HepG2 (cell line): ENCODE data around the gene GABRR2. TPM values are rescaled to one million over a fixed set of nuclear protein-coding genes. Genes with fewer than 3 reads are reported as not detected.

Experiments used
- ATAC-seq: fragments of 200-7000 bp; cut with Tn5 transposase; 3 replicates; pipeline ENCODE4 v1.9.1; 2020; ENCODE audit warnings: mild to moderate bottlenecking, moderate library complexity
- BruUV-seq: library from RNA; stranded (reverse); fragments of 400-500 nt; replicated peaks from 2 replicates; lab custom pipeline; 2021; lab: Mats Ljungman, UMichigan
- CTCF ChIA-PET: fragments of 300-600 bp; formaldehyde crosslinking; extraction: SDS; loops from one replicate; lab custom pipeline; 2021; ENCODE audit warnings: low total read pairs, inconsistent platforms, low intra/inter-chr PET ratio; lab: Yijun Ruan, JAX
- POLR2A ChIA-PET: fragments of 350-600 bp; sonication (Branson Sonifier 250); formaldehyde crosslinking; loops from one replicate; lab custom pipeline; 2020; ENCODE audit warnings: antibody characterized with exemption, inconsistent platforms; lab: Yijun Ruan, JAX
- DNase-seq: peaks from one replicate; pipeline ENCODE4 v3.0.0-alpha.2; 2015; ENCODE audit warnings: low spot score
- FAIRE-seq: peaks from 3 replicates; lab custom pipeline; 2011; peaks lifted over from hg19 to GRCh38; lab: Jason Lieb, UNC
- H2AFZ ChIP-seq: one replicate; pipeline ENCODE4 v1.6.1; 2011; ENCODE audit warnings: low read length, inconsistent platforms
- H3K27ac ChIP-seq: fragments of 300-600 bp; 3 replicates; pipeline ENCODE4 v1.8.0; 2011; ENCODE audit warnings: mixed run types, mild to moderate bottlenecking, mixed read lengths, low read length, inconsistent platforms; ENCODE audit not compliant: insufficient read depth; ENCODE audit errors: extremely low read length
- H3K27me3 ChIP-seq, 2 experiments: fragments of 200-600 bp in 1 of 2; 2 replicates in 1 of 2; 3 replicates in 1 of 2; pipeline versions ENCODE4 v1.6.0 to v1.8.0; 2011; ENCODE audit warnings: low read length in 2 of 2, mild to moderate bottlenecking in 2 of 2, moderate library complexity in 2 of 2, inconsistent platforms in 1 of 2; ENCODE audit not compliant: insufficient read depth in 2 of 2, control insufficient read depth in 1 of 2
- H3K36me3 ChIP-seq, 2 experiments: fragments of 200-600 bp in 1 of 2; replicated peaks in 1 of 2; 2 replicates in 1 of 2; 3 replicates in 1 of 2; pipeline versions ENCODE4 v1.5.1 to v1.8.0; 2011; ENCODE audit warnings: low read length in 2 of 2, inconsistent platforms in 1 of 2; ENCODE audit not compliant: insufficient read depth in 2 of 2, control insufficient read depth in 1 of 2
- H3K4me1 ChIP-seq: 2 replicates; pipeline ENCODE4 v1.5.1; 2012; ENCODE audit warnings: low read length, inconsistent platforms; ENCODE audit not compliant: insufficient read depth
- H3K4me2 ChIP-seq: 2 replicates; pipeline ENCODE4 v1.6.0; 2011; ENCODE audit warnings: low read depth, low read length, inconsistent platforms
- H3K4me3 ChIP-seq, 3 experiments: fragments of 200-600 bp in 1 of 3; sonication (generic), shearing (Covaris generic) in 1 of 3; replicated peaks in 1 of 3; 2 replicates each; pipeline ENCODE4 v1.5.1; 2011 to 2016; ENCODE audit warnings: low read length in 3 of 3, inconsistent platforms in 2 of 3, low read depth in 2 of 3, mild to moderate bottlenecking in 2 of 3, control low read depth in 1 of 3, mixed read lengths in 1 of 3; ENCODE audit not compliant: insufficient read depth in 1 of 3
- H3K79me2 ChIP-seq: one replicate; pipeline ENCODE4 v1.6.1; 2011; ENCODE audit warnings: low read length, inconsistent platforms; ENCODE audit not compliant: insufficient read depth
- H3K9ac ChIP-seq: 2 replicates; pipeline ENCODE4 v1.6.0; 2011; ENCODE audit warnings: mild to moderate bottlenecking, low read depth, low read length, inconsistent platforms; ENCODE audit not compliant: insufficient read depth
- H3K9me3 ChIP-seq: 2 replicates; pipeline ENCODE4 v1.5.1; 2012; ENCODE audit warnings: mild to moderate bottlenecking, low read length
- H4K20me1 ChIP-seq: 2 replicates; pipeline ENCODE4 v1.6.0; 2011; ENCODE audit warnings: inconsistent platforms, mild to moderate bottlenecking, low read length, moderate library complexity; ENCODE audit not compliant: insufficient read depth
- SMC3 ChIP-seq: IDR thresholded peaks from 2 replicates; pipeline ENCODE4 v1.6.1; 2011; ENCODE audit warnings: low read length, improper control_type of control experiment
- ZMYM2 ChIP-seq: sonication (generic); formaldehyde crosslinking; IDR thresholded peaks from 2 replicates; pipeline ENCODE4 v1.8.0; 2022; ENCODE audit warnings: mild to moderate bottlenecking, missing genetic modification reagents
- WGBS: methylation state at CpG from one replicate; pipeline ENCODE4 v1.1.6; 2017; ENCODE audit warnings: low lambda C conversion rate; 5-methylcytosine and 5-hydroxymethylcytosine counted together
- in situ Hi-C: cut with HindIII; loops from 2 replicates; pipeline ENCODE4 v1.10.0; 2017; ENCODE audit warnings: low pct_unique_long_range_greater_than_20kb; ENCODE audit not compliant: extremely low pct_ligation_motif_present
- intact Hi-C: fragments of 100-400 bp; cut with micrococcal nuclease; formaldehyde crosslinking; loops from one replicate; pipeline ENCODE4 v1.10.0; 2022; ENCODE audit not compliant: unreplicated experiment
- polyA plus RNA-seq, 8 experiments: library from polyadenylated mRNA; depleted of rRNA in 3 of 8; stranded (reverse) in 7 of 8; unstranded in 1 of 8; fragments of >200 nt; fragmentation: Illumina TruSeq in 4 of 8; extraction: Trizol in 4 of 8; gene quantifications; 2 replicates each; pipeline versions ENCODE4 v1.2.1 to v1.2.3, GENCODE V29; 2011 to 2016; ENCODE audit warnings: low read depth in 4 of 8, missing spikeins in 1 of 8, mixed read lengths in 1 of 8; ENCODE audit not compliant: insufficient read depth in 1 of 8
- total RNA-seq, 5 experiments: library from RNA; depleted of rRNA; stranded (reverse); fragments of >200 nt; fragmentation: Illumina TruSeq; extraction: Trizol; gene quantifications; 2 replicates each; pipeline ENCODE4 v1.2.3, GENCODE V29; 2016; ENCODE audit warnings: low read depth in 1 of 5

Gene GABRR2
- total and polyA plus RNA-seq, 2 of the 13 experiments (the other 11 are each of a cell fraction or from before 2014, with no cell fraction given), result 0.13 TPM; not detected in 1

GRCh38 chr6:89251170-89251569 lies 63.9 kb downstream of the GABRR2 start:
- in situ Hi-C loops, result no loop called here
- 60% methylated on average over 1 of the region's 2 CpGs for WGBS
- Histone ChIP-seq H3K9me3 (no peaks in the 10 kb centered on the region), H3K36me3 (no peaks in the 10 kb centered on the region), H3K79me2 (no peaks in the 10 kb centered on the region), H3K27ac (no peak overlapping the region), H3K9ac (no peak overlapping the region), H2AFZ (no peak overlapping the region), H3K27me3 (peaks cover 0 to 4% of the 10 kb centered on the region in 2 experiments; a peak in 1 of 5 replicates), H3K4me3 (no peak overlapping the region), H3K4me2 (no peak overlapping the region)
- intact Hi-C loops, result no loop called here
- DNase-seq (no peak), FAIRE-seq (no peak)
- ChIA-PET CTCF (no interaction called here), POLR2A (no interaction called here)
- BruUV-seq, result no TSS peak
- no peak for TF ChIP-seq ZMYM2
- TF ChIP-seq, all 625 proteins: peak for 0
- H4K20me1 ChIP-seq, result no peaks in the 10 kb centered on the region
- no peak for ATAC-seq
- H3K4me1 ChIP-seq, result no peaks in the 10 kb centered on the region

- ChIA-PET POLR2A (no interaction called here), CTCF (no interaction called here)
- 53% methylated on average over 6 of the region's 7 CpGs for WGBS
- H3K4me1 ChIP-seq, result no peaks in the 10 kb centered on the region
- in situ Hi-C loops (no loop called here), intact Hi-C loops (no loop called here)
- H3K27me3 ChIP-seq, result peaks cover 0 to 4% of the 10 kb centered on the region in 2 experiments; a peak in 1 of 5 replicates
- no peak overlapping the region for H3K27ac ChIP-seq
- H2AFZ ChIP-seq, result no peak overlapping the region
- H3K4me3 ChIP-seq, result no peak overlapping the region
- H3K4me2 ChIP-seq, result no peak overlapping the region
- H4K20me1 ChIP-seq, result no peaks in the 10 kb centered on the region
- no peak for FAIRE-seq
- DNase-seq, result no peak
- no peak for TF ChIP-seq SMC3
- no peaks in the 10 kb centered on the region for H3K36me3 ChIP-seq
- no peak for ATAC-seq
- no peaks in the 10 kb centered on the region for H3K79me2 ChIP-seq
- no peak overlapping the region for H3K9ac ChIP-seq
- H3K9me3 ChIP-seq, result no peaks in the 10 kb centered on the region
- no TSS peak for BruUV-seq
These were observed 64.9 kb downstream of the GABRR2 start for GRCh38 chr6:89250239-89250638.
